ENCODE data around the gene EPHA1.

GRCh38 chr7:143346018-143346417 lies 62.6 kb downstream of the EPHA1 start:
- TF ChIP-seq FOXM1 (IDR thresholded peaks at IDR 0.05; ENCODE audit: low read depth) (no peak), EZH2phosphoT487 (IDR thresholded peaks at IDR 0.05; ENCODE audit: borderline replicate concordance, low read depth) (no peak), TEAD4 (IDR thresholded peaks at IDR 0.05; ENCODE audit: borderline replicate concordance, insufficient read depth) (no peak), RXRA (IDR thresholded peaks at IDR 0.05; ENCODE audit: borderline replicate concordance, low read depth) (no peak), JUND (IDR thresholded peaks at IDR 0.05) (no peak), EP300 (IDR thresholded peaks at IDR 0.05; ENCODE audit: borderline replicate concordance in 1 of 2, low read depth in 1 of 2, low read length in 1 of 2) (no peak), TCF12 (IDR thresholded peaks at IDR 0.05) (no peak), NRF1 (IDR thresholded peaks at IDR 0.05; ENCODE audit: low read depth, low read length) (no peak), YY1 (IDR thresholded peaks at IDR 0.05; ENCODE audit: low read depth) (no peak), POLR2AphosphoS5 (IDR thresholded peaks at IDR 0.05; ENCODE audit: low read depth, low read length) (no peak)
- TF ChIP-seq, protein P1, sequence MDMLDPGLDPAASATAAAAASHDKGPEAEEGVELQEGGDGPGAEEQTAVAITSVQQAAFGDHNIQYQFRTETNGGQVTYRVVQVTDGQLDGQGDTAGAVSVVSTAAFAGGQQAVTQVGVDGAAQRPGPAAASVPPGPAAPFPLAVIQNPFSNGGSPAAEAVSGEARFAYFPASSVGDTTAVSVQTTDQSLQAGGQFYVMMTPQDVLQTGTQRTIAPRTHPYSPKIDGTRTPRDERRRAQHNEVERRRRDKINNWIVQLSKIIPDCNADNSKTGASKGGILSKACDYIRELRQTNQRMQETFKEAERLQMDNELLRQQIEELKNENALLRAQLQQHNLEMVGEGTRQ (IDR thresholded peaks at IDR 0.05; ENCODE audit: borderline replicate concordance, low read depth, low read length), result no peak
- TF ChIP-seq, protein P2, sequence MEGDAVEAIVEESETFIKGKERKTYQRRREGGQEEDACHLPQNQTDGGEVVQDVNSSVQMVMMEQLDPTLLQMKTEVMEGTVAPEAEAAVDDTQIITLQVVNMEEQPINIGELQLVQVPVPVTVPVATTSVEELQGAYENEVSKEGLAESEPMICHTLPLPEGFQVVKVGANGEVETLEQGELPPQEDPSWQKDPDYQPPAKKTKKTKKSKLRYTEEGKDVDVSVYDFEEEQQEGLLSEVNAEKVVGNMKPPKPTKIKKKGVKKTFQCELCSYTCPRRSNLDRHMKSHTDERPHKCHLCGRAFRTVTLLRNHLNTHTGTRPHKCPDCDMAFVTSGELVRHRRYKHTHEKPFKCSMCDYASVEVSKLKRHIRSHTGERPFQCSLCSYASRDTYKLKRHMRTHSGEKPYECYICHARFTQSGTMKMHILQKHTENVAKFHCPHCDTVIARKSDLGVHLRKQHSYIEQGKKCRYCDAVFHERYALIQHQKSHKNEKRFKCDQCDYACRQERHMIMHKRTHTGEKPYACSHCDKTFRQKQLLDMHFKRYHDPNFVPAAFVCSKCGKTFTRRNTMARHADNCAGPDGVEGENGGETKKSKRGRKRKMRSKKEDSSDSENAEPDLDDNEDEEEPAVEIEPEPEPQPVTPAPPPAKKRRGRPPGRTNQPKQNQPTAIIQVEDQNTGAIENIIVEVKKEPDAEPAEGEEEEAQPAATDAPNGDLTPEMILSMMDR (IDR thresholded peaks at IDR 0.05), result no peak
